ENCODE data around the gene PRKN.

GRCh38 chr6:161946461-161946860, 781.1 kb downstream of the PRKN start:
- TF ChIP-seq POLR2A (IDR thresholded peaks at IDR 0.05) (no peak), POLR2AphosphoS5 (IDR thresholded peaks at IDR 0.05) (no peak), CTCF (IDR thresholded peaks at IDR 0.05) (no peak)
